Vagina (tissue), 2 donors: ENCODE data around the gene UBTD1.

Experiments used
- CTCF ChIP-seq, 3 experiments: fragments of 450-650 bp in 2 of 3; fragments of 200-600 bp in 1 of 3; sonication (generic) in 1 of 3; IDR thresholded peaks; one replicate each; pipeline ENCODE4 v1.5.1; 2017 to 2019; ENCODE audit warnings: antibody characterized with exemption in 3 of 3, mild to moderate bottlenecking in 2 of 3, moderate library complexity in 2 of 3
- POLR2A ChIP-seq, 2 donors: fragments of 450-650 bp; IDR thresholded peaks; one replicate each; pipeline ENCODE4 v1.6.1; 2017; ENCODE audit warnings: antibody characterized with exemption in 2 of 2, mild to moderate bottlenecking in 2 of 2, moderate library complexity in 2 of 2
- POLR2AphosphoS5 ChIP-seq, 2 donors: sonication (generic); formaldehyde crosslinking; IDR thresholded peaks; one replicate each; pipeline ENCODE4 v1.9.0; 2017; ENCODE audit warnings: antibody characterized with exemption in 2 of 2, mild to moderate bottlenecking in 2 of 2, low read depth in 1 of 2; ENCODE audit not compliant: insufficient read depth in 1 of 2

GRCh38 chr10:97573021-97573420, 74.3 kb downstream of the UBTD1 start:
- TF ChIP-seq CTCF (IDR thresholded peaks at IDR 0.05) (no peak), POLR2AphosphoS5 (IDR thresholded peaks at IDR 0.05; ENCODE audit: insufficient read depth in 1 of 2, low read depth in 1 of 2) (no peak), POLR2A (IDR thresholded peaks at IDR 0.05) (no peak)
